Ammon's horn (tissue), 1 donor: Measurements from ENCODE around the gene CA6.
"Not testable (repeated sequence)": the region's sequence is repeated elsewhere in the genome, so short reads cannot be mapped to it uniquely, and the experiment has no call there.

Source experiments
- DNase-seq: peaks from one replicate; pipeline ENCODE4 v3.0.0-alpha.2; 2016; ENCODE audit warnings: low spot score

CA6 gene

GRCh38 chr1:8969937-8970336 lies 24.3 kb downstream of the CA6 start:
- DNase-seq: no peak

DNA sequence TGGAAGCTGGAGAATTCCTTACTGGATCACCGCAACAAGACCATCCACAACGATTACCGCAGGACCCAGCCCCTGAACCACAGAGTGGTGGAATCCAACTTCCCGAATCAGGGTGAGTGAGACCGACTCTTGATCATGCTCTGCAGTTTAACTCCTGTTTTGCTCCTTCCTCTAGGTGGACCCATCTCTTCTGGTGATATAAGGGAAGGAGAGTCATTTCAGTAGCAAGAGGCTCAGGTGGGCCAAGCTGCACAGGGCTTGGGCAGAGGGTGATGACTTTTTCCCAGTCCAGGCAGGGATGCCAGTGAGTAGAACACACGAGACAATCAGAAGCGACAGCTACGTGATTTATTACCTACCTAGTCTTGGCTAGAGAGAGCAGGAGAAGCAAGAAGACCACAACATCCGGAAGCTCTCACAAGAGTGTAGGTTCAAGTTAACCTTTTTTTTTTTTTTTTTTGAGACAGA lies 25.2 kb downstream of the CA6 start:
- no peak for DNase-seq

DNA sequence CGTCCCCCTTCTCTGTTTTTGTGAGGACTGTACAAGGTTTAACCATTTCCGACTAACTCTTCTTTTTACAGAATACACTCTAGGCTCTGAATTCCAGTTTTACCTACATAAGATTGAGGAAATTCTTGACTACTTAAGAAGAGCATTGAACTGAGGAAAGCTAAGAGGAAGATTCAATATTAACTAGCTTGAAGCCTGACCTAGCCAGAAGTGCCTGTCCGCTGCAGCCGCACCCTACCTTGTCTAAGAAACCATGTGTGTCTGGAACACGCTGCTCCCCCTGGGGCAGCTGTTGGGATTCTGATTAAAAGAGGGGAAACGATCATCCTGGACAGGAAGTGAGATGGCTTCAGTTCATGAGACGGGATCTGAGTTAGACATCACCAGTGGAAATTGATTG lies 28.9 kb downstream of the CA6 start:
- DNase-seq: no peak

- no peak for DNase-seq
Measured at GRCh38 chr1:8976338-8976737, 30.7 kb downstream of the CA6 start.

DNA sequence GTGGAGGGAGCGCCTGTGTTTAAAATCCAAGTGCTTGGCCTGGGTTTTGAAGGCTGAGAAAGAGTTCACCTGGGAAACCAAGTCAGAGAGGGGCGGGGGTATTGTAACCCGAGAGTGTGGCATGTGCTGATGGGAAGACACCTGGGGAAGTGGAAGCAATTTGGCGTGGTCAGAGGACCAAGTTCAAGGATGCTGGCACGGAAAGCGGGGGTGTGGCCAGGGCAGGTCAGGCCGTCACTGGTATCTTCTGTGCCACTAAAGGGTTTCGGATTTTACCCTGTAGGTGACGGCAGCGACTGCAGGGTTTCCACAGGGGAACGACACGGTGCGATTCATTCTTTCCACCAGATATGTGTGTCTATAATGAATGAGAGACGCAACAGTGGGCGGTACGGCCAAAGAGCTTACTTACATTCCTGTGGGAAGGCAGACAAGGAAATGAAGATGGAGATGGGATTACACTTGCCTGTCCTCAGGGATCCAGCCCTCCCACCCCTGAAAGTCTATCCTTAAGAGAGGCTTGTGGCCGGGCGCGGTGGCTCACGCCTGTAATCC lies 31.3 kb downstream of the CA6 start:
- no peak for DNase-seq

DNA sequence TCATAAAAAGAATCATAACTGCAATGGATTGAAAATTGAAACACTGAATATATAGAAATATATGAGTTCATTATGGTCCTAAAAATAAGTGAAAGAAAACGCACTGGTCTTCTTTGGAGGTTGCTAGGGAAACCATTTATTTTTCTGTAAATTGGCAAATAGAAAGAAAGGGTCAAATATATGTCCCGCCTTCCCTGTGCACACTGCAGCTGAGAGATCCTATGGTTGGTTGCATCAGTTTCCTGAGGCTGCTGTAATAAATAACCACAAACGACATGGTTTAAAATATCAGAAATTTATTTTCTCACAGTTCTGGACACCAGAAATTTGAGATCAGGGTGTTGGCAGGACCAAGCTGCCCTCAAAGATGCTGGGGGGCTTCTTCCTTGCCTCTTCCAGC lies 35.0 kb downstream of the CA6 start:
- DNase-seq: no peak

GRCh38 chr1:8981169-8981568 lies 35.5 kb downstream of the CA6 start:
- no peak for DNase-seq

GRCh38 chr1:8984203-8984602 lies 38.5 kb downstream of the CA6 start:
- no peak for DNase-seq

GRCh38 chr1:8984990-8985389 lies 39.3 kb downstream of the CA6 start:
- DNase-seq: no peak

DNA sequence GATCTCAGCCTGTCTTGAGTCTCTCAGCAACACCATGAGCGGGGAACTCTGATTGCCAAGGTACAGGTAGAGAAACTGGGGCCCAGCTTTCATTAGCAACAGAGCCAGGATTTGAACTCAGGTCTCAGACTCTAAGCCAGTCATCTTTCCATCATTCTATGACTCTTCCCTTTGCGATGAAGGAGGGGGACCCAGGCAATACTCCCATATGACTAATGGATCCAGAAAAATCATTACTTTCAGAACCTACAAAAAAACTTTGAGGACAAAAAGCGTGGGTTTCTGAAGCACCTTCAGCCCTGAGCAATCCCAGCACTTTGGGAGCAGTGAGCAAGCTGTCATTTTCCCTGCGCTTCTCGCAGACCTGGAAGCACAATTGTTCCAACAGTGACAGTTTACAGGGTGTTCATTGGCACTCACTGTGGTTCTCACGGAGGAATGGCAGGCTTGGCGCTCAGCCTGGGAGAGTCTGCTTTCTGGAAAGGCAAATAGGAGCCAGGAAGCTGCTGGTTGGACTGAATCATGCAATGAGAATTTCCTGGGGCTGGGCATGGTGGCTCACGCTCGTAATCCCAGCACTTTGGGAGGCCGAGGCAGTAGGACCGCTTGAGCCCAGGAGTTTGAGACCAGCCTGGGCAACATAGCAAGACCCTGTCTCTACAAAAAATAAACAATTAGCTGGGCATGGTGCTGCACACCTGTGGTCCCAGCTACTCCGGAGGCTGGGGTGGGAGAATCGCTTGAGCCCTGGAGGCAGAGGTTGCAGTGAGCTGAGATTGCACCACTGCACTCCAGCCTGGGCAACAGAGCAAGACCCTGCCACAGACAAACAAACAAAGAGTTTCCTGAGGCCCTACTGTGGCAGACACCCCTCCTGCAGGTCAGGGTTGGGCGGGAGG lies 40.5 kb downstream of the CA6 start:
- DNase-seq: peak; percentile 89

- DNase-seq: no peak
Measured at GRCh38 chr1:8986814-8987190, 41.1 kb downstream of the CA6 start.

- DNase-seq: peak; percentile 82
Measured at GRCh38 chr1:8987881-8988617, 42.4 kb downstream of the CA6 start.

- DNase-seq: no peak
Measured at GRCh38 chr1:8988618-8988967, 42.9 kb downstream of the CA6 start.

GRCh38 chr1:8989061-8989460 lies 43.4 kb downstream of the CA6 start:
- no peak for DNase-seq

DNA sequence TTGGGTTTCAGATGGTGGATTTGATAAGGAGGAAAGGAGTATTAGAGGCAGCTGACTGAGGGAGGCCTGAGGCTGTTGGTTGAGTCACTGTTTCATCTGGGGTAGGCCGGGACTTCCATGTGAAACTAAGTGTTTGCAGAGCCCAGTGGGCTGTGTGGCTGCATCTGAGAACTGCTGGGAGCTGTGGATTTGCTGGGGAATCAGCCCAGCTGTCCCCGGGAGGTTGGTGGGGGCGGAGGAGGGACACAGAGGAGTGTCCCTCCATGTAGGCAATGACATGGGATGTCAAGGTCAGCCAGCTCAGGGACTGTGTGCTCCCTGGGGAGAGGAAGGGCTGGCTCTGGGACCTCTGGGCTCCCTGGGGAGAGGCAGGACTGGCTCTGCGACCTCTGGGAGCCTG lies 44.2 kb downstream of the CA6 start:
- DNase-seq: no peak

DNA sequence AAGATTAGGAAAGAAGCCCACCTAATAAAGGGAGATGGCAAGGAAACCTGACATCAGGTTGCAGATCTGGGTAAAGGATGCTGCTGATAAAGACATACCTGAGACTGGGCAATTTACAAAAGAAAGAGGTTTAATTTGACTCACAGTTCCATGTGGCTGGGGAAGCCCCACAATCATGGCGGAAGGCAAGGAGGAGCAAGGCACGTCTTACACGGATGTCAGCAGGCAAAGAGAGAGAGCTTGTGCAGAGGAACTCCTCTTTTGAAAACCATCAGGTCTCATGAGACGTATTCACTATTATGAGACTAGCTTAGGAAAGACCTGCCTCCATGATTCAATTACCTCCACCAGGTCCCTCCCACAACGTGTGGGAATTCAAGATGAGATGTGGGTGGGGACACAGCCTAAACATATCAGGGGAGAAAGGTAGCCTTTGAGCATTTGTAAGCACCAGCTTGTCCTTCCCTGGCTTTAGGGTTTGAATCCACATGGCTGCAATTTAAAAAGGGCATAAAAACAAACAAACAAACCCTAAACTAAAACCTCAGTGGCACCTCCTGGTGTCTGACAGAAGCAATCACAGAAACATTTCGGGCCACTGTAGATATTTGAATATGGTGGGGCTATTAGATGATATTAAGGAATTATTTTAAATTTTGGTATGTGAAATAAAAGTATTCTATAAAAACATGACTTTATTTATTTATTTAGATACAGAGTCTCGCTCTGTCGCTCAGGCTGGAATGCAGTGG lies 47.4 kb downstream of the CA6 start:
- no peak for DNase-seq

DNA sequence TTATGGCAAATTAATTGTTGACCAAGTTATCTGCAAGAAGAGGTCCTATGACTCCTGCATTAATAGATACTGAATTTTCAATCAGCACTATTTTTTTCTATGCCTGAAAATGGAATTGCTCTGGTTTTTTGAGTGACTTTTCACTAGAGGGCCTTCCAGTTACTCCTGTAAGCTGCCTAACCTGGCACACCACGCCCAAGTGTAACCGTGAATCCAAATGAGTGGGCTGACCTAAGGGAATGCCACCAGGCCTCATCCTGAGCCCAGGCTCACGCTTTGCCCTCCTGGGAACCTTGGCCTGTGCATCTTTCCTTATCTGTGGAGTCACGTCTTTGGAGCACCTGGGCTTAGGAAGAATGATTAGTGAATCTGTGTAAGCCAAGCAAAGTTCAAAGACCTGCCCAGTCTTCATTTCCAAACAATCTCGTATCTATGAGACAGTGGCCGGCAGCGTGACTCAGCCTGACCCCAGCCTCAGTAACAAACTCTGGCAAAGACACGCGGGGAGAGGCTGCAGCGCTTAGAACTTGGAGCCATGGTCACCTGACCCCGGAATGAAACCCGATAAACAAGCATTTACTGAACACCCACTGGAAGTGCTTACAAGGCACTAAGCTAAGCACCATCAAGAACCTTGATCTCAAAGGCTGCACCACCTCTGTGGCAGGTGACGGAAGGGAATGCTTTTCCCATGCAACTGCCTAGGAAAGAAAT lies 48.5 kb downstream of the CA6 start:
- not testable (repeated sequence) for DNase-seq

DNA sequence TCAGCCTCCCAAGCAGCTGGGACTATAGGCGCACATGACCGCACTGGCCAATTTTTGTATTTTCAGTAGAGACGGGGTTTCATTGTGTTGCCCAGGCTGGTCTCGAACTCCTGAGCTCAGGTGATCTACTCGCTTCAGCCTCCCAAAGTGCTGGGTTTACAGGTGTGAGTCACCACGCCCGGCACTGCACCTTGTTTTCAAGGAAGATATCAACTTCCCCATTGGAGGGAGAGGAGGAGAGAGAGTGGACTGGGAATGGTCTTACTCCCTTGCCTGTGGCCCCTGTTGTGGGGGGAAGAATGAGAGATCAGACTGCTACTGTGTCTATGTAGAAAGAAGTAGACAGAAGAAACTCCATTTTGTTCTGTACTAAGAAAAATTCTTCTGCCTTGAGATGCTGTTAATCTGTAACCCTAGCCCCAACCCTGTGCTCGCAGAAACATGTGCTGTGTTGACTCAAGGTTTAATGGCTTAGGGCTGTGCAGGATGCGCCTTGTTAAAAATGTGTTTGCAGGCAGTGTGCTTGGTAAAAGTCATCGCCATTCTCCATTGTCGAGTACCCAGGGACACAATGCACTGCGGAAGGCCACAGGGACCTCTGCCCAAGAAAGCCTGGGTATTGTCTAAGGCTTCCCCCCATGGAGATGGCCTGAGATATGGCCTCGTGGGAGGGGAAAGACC lies 56.0 kb downstream of the CA6 start:
- not testable (repeated sequence) for DNase-seq

DNA sequence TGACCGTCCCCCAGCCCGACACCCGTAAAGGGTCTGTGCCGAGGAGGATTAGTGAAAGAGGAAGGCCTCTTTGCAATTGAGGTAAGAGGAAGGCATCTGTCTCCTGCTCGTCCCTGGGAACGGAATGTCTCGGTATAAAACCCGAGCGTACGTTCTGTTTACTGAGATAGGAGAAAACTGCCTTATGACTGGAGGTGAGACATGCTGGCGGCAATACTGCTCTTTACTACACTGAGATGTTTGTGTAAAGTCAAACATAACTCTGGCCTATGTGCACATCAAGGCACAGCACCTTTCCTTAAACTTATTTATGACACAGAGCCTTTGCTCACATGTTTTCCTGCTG lies 56.5 kb downstream of the CA6 start:
- not testable (repeated sequence) for DNase-seq

DNA sequence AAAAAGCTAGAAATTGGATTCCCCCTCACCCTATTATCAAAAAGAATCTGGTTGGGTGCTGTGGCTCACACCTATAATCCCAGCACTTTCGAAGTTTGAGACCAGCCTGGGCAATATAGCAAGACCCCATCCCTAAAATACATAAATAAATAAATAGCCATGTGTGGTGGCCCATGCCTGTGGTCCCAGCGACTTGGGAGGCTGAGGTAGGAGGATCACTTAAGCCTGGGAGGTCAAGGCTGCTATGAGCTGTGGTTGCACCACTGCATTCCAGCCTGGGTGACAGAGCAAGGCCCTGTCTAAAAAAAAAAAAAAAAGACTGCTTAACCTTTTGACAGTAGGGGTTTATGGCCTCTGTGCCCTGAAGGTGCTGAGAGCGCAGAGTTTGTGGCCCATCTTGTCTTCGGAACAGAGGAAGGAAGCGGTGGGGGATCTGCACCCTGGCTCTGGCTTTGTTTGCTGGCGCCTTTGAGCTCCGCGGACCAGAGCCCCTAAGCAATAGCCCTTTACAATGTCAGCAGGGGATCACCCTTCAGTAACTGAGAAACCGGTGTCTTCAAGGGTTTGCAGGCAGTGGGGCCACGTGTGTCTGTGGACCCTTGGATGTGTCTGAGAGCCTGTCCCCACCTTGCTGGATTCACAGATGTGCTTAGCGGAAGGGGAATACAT lies 58.5 kb downstream of the CA6 start:
- no peak for DNase-seq
